Astrocyte (in vitro differentiated cells and primary cell): ENCODE measurements around the gene ZBTB21.

ENCODE experiments used
- EZH2 ChIP-seq: IDR thresholded peaks from 2 replicates; pipeline ENCODE4 v1.6.1; 2012; ENCODE audit warnings: mild to moderate bottlenecking, low read length, inconsistent platforms; ENCODE audit not compliant: insufficient read depth
- TF ChIP-seq, protein P1 (sequence below): IDR thresholded peaks from 2 replicates; pipeline ENCODE4 v1.5.1; 2011; ENCODE audit warnings: low read depth, mild to moderate bottlenecking, inconsistent platforms, low read length, moderate library complexity; ENCODE audit not compliant: insufficient read depth

- TF ChIP-seq, protein P1, sequence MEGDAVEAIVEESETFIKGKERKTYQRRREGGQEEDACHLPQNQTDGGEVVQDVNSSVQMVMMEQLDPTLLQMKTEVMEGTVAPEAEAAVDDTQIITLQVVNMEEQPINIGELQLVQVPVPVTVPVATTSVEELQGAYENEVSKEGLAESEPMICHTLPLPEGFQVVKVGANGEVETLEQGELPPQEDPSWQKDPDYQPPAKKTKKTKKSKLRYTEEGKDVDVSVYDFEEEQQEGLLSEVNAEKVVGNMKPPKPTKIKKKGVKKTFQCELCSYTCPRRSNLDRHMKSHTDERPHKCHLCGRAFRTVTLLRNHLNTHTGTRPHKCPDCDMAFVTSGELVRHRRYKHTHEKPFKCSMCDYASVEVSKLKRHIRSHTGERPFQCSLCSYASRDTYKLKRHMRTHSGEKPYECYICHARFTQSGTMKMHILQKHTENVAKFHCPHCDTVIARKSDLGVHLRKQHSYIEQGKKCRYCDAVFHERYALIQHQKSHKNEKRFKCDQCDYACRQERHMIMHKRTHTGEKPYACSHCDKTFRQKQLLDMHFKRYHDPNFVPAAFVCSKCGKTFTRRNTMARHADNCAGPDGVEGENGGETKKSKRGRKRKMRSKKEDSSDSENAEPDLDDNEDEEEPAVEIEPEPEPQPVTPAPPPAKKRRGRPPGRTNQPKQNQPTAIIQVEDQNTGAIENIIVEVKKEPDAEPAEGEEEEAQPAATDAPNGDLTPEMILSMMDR = no peak
- TF ChIP-seq EZH2 = no peak
These were observed 48.9 kb downstream of the ZBTB21 start for GRCh38 chr21:41961282-41961701.
